Astrocyte of the cerebellum (primary cell): ENCODE measurements around the gene PPIH.

Source experiments
- DNase-seq: peaks from one replicate; pipeline ENCODE4 v3.0.0-alpha.2; 2011; ENCODE audit warnings: low read depth
- H3K4me3 ChIP-seq: 2 replicates; pipeline ENCODE4 v1.5.1; 2011; ENCODE audit warnings: mild to moderate bottlenecking, low read depth, low read length, moderate library complexity
- in situ Hi-C: cut with HindIII; loops from 2 replicates; pipeline ENCODE4 v1.10.0; 2017; ENCODE audit warnings: low sequenced_read_pairs
- TF ChIP-seq, protein P1 (sequence below): IDR thresholded peaks from 2 replicates; pipeline ENCODE4 v1.5.1; 2012; ENCODE audit warnings: low read length, low read depth, moderate library complexity, mild to moderate bottlenecking; ENCODE audit errors: missing control alignments

The PPIH gene

DNA sequence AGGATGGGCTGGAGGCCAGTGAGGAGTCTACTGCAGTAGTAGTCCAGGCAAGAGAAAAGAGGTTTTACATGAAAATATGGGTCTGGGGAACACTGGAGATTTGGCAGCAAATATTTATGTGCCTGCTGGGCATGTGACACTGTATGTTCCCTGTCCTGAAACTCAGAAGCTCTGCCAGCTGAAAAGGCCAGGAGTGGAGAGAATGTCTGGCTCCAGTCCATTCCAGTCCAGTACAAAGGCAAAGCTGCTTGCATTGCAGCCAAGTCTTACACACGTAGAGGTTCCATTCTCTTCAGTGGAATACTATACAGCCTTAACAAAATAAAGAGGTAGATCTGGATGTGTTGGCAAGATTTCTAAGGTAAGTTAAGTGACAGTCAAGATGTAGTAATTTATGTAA is 16.5 kb downstream of the PPIH start:
- no peak overlapping the region for H3K4me3 ChIP-seq
- TF ChIP-seq, protein P1, sequence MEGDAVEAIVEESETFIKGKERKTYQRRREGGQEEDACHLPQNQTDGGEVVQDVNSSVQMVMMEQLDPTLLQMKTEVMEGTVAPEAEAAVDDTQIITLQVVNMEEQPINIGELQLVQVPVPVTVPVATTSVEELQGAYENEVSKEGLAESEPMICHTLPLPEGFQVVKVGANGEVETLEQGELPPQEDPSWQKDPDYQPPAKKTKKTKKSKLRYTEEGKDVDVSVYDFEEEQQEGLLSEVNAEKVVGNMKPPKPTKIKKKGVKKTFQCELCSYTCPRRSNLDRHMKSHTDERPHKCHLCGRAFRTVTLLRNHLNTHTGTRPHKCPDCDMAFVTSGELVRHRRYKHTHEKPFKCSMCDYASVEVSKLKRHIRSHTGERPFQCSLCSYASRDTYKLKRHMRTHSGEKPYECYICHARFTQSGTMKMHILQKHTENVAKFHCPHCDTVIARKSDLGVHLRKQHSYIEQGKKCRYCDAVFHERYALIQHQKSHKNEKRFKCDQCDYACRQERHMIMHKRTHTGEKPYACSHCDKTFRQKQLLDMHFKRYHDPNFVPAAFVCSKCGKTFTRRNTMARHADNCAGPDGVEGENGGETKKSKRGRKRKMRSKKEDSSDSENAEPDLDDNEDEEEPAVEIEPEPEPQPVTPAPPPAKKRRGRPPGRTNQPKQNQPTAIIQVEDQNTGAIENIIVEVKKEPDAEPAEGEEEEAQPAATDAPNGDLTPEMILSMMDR, result no peak
- no peak for DNase-seq
- in situ Hi-C loops, result no loop called here

DNA sequence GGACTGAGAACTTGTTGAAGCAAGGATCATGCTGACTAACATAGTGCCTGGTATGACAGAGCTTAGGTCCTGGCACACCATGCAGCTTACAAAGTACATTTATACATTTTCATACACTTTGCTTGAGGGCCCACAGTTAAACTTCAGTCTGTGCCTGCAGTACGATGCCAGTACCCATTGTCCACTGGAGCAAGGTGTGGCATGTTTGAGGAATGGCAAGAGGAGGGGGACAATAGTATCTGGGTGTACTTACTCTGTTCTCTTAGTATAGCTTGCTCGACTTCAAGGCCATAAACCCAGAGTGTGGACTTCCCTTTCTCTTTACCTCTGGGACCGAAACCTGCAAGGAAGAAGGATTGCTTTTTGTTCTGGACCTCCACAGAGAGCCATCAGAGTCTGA is 17.2 kb downstream of the PPIH start:
- H3K4me3 ChIP-seq, result no peak overlapping the region
- no peak for DNase-seq
- in situ Hi-C loops, result no loop called here
- TF ChIP-seq, protein P1, result no peak

DNA sequence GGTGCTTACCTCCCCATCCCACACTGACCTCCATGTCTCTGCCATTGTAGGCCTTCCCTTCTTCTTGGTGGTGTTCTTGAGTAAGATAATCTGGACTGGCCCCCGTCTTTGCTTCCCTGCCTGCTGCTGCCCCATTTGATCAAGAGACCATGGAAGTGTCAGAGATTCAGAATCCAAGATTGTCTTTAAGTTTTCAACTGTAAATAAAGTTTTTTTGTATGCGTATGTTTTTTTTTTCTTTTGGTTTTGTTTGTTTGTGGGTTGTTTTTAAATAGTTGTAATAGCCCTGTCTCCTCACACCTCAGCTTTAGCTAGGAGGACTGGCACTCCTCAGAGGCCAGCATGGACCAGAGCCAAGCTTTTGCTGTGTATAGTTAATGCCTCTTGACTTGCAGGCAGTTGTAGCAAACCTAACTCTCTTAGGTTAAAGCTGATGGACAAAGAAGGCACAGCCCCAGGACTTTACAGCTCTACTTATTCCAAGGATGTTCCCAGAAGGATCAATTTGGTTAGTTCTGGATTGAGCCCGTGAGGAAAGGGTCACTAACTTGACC is 18.4 kb downstream of the PPIH start:
- in situ Hi-C loops, result no loop called here
- no peak overlapping the region for H3K4me3 ChIP-seq
- TF ChIP-seq, protein P1, result no peak
- no peak for DNase-seq

DNA sequence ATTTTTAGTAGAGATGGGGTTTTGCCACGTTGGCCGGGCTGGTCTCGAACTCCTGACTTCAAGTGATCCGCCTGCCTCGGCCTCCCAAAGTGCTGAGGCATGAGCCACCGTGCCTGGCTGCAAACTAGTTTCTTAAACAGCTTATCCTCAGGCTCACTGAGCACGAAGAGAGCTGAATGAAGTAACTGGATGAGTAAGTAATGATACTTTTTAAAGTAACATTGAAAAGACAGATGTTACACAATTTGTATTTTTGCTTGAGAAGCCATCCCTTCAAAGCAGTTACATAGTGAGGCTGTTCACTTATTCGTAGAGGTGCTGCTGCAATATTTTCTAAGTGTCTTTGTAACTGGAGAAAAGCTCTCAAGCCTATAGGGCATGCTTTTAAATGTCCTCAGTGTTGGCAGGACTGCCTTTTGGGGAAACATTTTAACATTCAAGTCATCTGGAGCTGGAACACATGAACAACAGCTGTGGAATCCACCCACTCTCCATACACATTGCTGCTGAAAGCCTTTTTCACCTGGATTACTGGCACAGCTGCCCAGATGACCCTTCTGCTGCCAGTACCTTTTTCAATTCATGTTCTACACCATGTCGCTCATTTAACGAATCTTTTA is 21.3 kb downstream of the PPIH start:
- in situ Hi-C loops, result no loop called here
- no peak overlapping the region for H3K4me3 ChIP-seq
- no peak for DNase-seq
- TF ChIP-seq, protein P1, result no peak

DNA sequence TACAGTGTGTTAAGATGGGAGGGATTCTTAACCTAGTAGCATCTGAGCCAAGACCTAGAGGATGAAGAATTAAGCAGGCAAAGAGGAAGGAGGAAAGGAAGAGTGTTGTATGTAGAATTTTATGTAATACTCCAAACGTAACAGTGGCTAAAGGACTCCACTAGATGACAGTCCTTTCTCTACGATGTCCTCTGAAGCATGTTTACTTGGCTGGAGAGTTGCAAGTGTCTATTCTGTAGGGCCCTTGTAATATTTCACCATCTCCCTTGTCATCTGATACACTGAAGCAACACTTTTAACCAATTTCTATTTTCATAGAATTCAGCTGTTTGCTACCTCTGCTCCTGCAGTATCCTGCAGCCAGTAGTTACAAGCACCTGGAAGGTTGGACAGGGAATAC is 21.8 kb downstream of the PPIH start:
- TF ChIP-seq, protein P1, result no peak
- H3K4me3 ChIP-seq, result no peak overlapping the region
- no peak for DNase-seq
- in situ Hi-C loops, result no loop called here

DNA sequence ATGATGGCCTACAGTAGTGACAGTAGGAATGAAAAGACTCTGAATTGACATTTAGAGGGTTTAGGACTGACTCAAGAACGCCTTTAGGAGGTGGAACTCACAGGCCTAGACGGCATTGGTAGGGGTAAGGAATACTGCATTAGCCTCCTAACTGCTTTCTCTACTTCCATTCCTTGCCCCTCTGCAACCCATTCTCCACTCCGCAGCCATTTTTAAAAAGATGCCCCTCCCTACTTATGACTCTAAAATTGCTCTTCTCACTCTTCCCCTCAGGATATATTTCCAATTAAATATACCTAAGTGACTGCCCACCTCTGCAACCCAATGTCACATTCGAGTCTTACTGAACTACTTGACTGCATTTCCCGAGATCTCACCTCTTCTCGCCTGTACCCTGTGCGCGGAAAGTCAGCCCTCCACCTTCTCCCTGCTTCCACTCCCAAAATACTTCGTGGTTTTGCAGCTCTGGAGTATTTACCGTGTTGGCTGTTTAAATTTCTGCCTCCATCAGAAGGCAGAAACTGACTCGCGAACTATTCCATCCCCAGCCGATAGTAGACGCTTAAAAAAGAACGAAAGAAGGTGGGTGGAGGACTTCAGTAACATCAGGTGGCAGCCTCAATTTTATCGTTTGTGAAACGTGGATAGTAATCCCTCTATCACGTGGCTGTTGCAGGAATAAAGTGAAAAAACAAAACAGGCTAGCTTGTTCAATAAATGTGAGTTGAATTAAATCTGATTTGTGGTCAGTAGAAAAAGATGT is 22.9 kb downstream of the PPIH start:
- TF ChIP-seq, protein P1, result no peak
- peak overlapping the region; percentile 72 for H3K4me3 ChIP-seq
- in situ Hi-C loops, result no loop called here
- no peak for DNase-seq
